Left colon (tissue), 2 donors: ENCODE results near the gene LGALSL. TPM values are rescaled to one million over a fixed set of nuclear protein-coding genes. Genes with fewer than 3 reads are reported as not detected.
"Not testable (repeated sequence)": the region's sequence is repeated elsewhere in the genome, so short reads cannot be mapped to it uniquely, and the experiment has no call there.

ENCODE experiments used
- ATAC-seq: fragments of 200-7000 bp; cut with Tn5 transposase; one replicate; pipeline ENCODE4 v1.9.1; 2020; ENCODE audit warnings: mild to moderate bottlenecking, moderate library complexity
- DNase-seq, 2 donors: peaks; one replicate each; pipeline ENCODE4 v3.0.0-alpha.2; 2020
- intact Hi-C, 2 donors: fragments of 100-400 bp; cut with DNase I in 1 of 2; cut with micrococcal nuclease in 1 of 2; formaldehyde crosslinking; loops; one replicate each; pipeline versions ENCODE4 v1.11.2 to v1.14.0; 2022; cut with DNase I, micrococcal nuclease
- total RNA-seq, 2 donors: library from RNA; stranded (reverse); fragmentation: NEBNext Ultra II Directional; extraction: Animal tissue kit (Norgen Biotek cat#: 25700); gene quantifications; one replicate each; pipeline ENCODE4 v1.2.1, GENCODE V29; 2021
- donor health status: DM: no; HTN: no; CAD: no.
- donor health status: DM: yes; HTN: yes; CAD: no.

The LGALSL gene
- total RNA-seq, 2 donors from 2014 or later = 43.6 to 45.5 TPM

DNA sequence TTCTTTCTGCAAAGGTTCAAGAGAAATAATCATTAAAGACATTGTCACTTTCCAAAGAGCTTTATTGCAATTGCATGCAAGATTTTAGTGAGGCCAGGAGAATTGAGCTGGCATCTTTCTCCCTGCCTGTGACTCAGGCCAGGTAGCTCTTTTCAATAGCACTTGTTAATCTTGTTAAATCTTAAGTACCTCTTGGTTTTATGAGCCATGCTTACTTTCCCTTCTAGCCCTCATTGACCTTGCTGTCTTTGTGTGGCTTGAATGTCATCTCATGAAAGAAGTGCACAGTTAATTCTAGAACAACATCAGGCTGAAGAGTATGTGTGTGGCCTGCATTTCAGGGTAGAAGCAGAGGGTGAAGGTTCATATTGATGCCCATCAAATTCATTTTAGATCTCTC lies 14.8 kb upstream of the LGALSL start:
- intact Hi-C loops = no loop called here
- ATAC-seq (peak; percentile 51), DNase-seq (no peak)

DNA sequence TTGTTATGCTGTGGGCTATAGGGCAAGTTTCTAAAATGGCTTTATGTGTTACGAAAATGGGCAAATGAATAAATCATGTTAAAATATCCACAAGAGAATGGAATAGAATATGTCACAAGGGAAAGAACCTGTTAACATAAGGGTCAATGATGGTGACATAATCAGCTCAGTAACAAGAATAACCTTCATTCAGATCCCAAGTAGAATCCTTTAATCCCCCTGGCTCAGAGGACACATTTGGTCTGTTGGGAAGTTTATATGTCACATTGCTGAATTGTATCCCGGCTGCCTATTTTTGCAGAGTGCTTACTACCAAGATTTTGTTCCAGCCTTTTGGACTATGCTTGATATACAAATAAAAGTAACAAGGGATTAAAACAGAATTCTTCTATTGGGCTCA lies 13.1 kb upstream of the LGALSL start:
- intact Hi-C loops = no loop called here
- ATAC-seq (no peak), DNase-seq (no peak)

GRCh38 chr2:64442277-64442676 lies 11.7 kb upstream of the LGALSL start:
- ATAC-seq = peak; percentile 81
- no peak for DNase-seq
- intact Hi-C loops = no loop called here

GRCh38 chr2:64442801-64443429 lies 11.0 kb upstream of the LGALSL start:
- ATAC-seq = no peak
- intact Hi-C loops = no loop called here
- DNase-seq = no peak

DNA sequence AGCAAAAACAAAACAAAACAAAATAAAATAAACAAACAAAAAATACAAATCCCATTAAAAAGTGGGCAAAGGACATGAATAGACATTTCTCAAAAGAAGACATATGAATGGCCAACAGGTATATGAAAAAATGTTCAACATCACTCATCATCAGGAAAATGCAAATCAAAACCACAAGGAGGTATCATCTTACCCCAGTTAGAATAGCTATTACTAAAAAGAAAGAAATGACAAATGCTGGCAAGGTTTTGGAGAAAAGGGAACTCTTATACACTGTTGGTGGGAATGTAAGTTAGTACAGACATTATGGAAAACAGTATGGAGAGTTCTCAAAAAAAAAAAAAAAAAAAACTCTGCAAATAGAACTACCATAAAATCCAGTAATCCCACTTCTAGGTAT lies 8.0 kb upstream of the LGALSL start:
- intact Hi-C loops, DNase-seq, ATAC-seq: not testable (repeated sequence)

DNA sequence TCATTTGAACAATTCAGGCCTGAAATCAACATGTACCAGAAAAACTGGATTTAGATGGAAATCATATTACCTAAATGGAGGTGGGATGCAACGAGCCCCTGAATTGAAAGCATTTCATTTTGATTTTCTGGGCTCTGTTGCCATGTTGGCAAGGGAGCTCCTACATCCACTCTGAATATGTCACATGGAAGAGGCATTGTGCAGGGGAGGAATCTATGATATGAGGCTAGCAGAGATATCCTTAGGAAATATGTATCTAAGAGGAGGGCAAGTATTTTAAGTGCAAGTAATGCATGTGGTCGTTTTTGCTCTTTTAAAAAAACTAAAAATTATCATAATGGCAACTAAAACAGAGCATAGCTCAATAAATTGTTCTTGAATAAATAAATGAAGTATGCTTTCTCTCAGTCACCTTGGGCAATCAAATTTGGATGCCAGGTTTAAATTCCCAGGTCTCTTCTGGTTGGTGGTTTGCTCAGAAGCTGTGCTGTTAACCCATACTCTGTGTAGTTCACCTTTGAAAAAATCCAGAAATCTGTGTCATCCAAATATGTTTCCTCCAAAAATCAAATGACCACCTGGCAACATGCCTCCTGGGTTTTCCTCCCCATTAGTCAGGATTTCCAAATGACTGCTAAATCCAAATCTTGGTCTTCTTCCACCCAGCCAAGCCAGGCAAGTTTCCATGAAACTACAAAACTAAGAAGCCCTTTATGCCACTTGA lies 6.5 kb upstream of the LGALSL start:
- ATAC-seq (no peak), DNase-seq (no peak)
- intact Hi-C loops = no loop called here

- no peak for DNase-seq
- intact Hi-C loops = no loop called here
- no peak for ATAC-seq
These were observed 5.9 kb upstream of the LGALSL start for GRCh38 chr2:64448041-64448426.

- ATAC-seq = no peak
- intact Hi-C loops = no loop called here
These were observed 2.9 kb upstream of the LGALSL start for GRCh38 chr2:64451051-64451450.

DNA sequence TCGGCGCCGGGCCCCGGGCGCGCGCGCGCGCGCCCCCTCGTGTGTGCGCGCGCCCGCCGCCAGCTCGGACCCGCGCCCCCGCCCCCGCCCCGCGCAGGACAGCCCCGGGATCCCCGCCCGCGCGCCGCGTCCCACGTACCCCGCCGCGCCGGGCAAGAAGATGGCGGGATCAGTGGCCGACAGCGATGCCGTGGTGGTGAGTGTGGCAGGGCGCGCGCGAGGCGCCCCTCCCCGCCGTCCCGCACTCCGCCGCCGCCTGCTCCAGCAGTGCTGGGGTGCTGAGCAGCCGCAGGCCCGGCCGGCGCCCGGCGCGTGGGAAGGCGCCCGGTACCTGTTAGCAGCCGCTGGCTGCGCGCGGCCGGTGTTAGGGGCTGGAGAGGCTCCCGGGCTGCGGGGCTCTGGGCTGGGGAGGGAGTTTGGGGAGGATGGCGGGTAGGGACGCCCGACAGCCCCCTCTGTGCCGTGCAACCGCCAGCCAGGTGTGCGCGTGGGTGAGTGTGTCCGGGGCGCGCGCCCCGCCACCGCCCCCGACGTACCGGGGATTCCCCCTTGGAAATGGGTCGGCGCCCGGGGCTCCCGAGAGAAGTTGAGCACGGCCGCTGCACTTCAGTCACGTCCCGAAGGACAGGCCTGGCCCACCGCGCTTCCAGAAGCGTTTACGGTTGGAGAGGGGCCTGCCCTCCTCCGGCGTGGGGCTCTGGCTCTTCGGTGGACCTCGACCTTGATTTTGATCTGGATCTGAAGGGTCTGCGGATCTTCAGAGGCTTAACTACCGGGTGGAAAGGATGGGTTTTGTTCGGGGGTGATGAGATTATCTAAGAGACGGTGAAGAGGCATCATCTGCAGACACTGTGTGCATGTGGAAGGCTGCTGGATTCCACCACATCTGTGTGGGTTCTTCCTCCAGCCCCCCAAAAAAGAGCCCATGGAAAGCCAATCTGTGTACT lies 697 bp downstream of the LGALSL start:
- intact Hi-C loops = no loop called here
- peak; percentile 46 to 66 for DNase-seq

More at GRCh38 chr2:64451051-64451450, 2.9 kb upstream of the LGALSL start:
- no peak for DNase-seq

DNA sequence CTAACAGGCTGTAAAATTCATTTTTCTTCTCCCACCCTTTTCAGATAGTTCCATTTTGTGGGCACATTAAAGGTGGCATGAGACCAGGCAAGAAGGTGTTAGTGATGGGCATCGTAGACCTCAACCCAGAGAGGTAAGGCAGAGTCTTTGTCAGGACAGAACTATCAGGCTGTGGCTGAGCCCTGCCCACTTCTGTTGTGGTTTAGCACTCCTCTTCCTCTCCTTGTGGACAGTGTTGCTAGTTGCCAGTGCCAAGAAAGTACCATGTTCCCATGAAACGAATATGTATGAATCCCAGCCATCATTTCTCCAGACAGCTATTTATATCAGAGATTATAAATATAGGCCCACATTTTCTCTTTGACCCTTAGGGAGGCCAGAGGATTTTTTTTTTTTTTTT lies 1.6 kb downstream of the LGALSL start:
- ATAC-seq = no peak
- DNase-seq = no peak
- intact Hi-C loops = no loop called here

More for the DNA sequence above, 697 bp downstream of the LGALSL start:
- ATAC-seq = peak; percentile 41

GRCh38 chr2:64456293-64456692 lies 2.3 kb downstream of the LGALSL start:
- intact Hi-C loops = no loop called here
- DNase-seq (no peak), ATAC-seq (no peak)

DNA sequence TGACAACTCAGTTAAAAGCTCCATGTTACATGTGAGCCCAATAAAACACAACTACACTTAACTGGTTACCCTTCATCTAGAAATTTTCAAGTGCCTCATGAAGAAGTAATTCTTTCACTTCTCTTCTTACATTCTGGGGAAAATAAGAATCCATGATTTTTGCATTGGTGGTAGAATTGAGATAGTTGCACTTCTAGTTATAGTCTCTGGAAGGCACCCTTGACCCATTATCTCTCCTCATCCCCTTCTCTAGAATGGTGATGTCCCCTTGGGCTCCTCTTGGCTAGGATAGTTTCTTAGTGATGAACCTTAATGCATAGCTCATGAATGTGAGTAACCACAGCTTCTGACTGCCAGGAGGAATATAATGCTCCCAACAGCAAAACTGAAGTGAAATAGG lies 3.6 kb downstream of the LGALSL start:
- DNase-seq = no peak
- no peak for ATAC-seq
- intact Hi-C loops = no loop called here

GRCh38 chr2:64459575-64459974 lies 5.6 kb downstream of the LGALSL start:
- DNase-seq (no peak), ATAC-seq (no peak)
- intact Hi-C loops = no loop called here

DNA sequence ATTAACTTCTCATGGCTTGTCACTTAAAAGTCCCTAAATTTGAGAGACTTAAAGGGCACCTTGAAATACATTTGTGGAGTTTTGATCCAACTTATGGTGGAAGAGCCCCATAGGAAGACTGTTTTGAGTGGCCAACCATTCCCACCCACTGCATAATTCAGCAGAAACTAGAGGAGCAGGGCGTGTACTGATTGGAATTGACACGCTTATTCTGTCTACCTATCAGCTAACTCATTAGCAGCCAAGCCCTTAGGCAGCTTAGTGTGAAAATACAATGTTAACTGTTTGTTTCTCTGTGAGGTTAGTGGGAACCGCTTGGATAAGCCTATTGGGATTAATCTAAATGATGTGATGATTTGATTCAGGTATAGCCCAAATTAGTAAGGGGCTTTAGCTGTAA lies 6.4 kb downstream of the LGALSL start:
- ATAC-seq (no peak), DNase-seq (no peak)
- intact Hi-C loops = no loop called here

DNA sequence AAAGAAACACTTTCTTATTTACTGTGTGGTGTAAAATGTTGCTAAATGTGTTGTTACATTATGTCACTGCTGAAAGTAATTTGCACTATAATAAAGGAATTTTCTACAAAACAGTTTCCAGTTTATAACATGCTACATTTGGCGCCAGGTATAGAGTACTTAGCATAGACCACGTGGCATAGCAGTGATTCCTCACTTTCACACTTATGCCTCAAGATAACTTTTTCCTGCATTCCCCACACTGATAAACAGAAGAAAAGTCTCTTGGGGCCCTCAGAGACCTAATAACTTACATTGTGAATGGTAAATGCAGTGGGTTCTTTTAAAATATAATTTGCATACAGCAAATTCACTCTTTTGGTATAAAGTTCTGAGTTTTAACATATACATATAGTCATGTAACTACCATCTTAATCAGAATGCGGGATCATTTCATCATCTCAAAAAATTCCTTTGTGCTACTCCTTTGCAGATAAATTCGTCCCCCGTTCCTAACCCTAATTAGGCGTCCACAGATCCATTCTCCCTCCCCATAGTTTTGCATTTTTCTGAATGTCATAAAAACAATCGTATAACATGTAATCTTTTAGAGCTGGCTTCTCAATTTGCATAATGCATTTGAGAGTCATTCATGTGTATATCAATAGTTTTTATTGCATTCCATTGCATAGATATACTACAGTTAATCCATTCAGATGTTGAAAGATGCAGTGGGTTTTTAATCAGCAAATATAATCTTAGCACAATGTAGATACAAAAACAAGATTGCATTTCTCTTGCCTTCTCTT lies 7.5 kb downstream of the LGALSL start:
- no peak for DNase-seq
- intact Hi-C loops = no loop called here
- no peak for ATAC-seq

GRCh38 chr2:64462171-64462570 lies 8.2 kb downstream of the LGALSL start:
- intact Hi-C loops = no loop called here
- ATAC-seq (no peak), DNase-seq (no peak)

- intact Hi-C loops = no loop called here
- no peak for DNase-seq
- no peak for ATAC-seq
These were observed 9.2 kb downstream of the LGALSL start for GRCh38 chr2:64462940-64463700.

DNA sequence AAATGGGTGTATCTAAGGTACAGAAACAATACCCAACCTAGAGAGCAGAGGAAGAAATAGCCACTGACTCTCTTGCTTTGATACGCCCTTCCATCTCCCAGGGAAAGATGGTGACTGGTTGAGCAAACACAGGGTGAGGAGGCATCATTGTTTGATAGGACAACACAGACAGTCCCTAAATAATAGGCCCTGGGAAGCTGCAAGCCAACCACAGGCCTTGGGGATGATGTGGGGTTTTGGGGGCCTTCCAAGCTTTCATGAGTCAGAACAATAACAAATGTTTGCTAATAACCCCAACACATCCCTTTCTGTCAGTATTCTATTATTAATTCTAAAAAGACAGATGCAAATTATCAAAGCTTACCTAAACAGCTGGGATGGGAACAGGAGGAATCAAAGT lies 9.8 kb downstream of the LGALSL start:
- DNase-seq (no peak), ATAC-seq (peak; percentile 16)
- intact Hi-C loops = no loop called here
